ENCODE results near the gene SLCO2A1. TPM values are rescaled to one million over a fixed set of nuclear protein-coding genes. Genes with fewer than 3 reads are reported as not detected.

The SLCO2A1 gene
- total and polyA plus RNA-seq, 11 donors, result 2.8 to 28.4 (median 13.9) TPM

- 17 to 23% (median 19%) methylated on average over 22 to 37 of the region's 37 CpGs for WGBS, 4 donors
- H3K27ac ChIP-seq, result peak overlapping the region in 9 of 12 donors; percentile 9 to 78 (median 57)
- H3K27me3 ChIP-seq, result peaks cover 0 to 29% (median 0%) of the 10 kb centered on the region in 9 donors
- TF ChIP-seq, protein P1, sequence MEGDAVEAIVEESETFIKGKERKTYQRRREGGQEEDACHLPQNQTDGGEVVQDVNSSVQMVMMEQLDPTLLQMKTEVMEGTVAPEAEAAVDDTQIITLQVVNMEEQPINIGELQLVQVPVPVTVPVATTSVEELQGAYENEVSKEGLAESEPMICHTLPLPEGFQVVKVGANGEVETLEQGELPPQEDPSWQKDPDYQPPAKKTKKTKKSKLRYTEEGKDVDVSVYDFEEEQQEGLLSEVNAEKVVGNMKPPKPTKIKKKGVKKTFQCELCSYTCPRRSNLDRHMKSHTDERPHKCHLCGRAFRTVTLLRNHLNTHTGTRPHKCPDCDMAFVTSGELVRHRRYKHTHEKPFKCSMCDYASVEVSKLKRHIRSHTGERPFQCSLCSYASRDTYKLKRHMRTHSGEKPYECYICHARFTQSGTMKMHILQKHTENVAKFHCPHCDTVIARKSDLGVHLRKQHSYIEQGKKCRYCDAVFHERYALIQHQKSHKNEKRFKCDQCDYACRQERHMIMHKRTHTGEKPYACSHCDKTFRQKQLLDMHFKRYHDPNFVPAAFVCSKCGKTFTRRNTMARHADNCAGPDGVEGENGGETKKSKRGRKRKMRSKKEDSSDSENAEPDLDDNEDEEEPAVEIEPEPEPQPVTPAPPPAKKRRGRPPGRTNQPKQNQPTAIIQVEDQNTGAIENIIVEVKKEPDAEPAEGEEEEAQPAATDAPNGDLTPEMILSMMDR (IDR thresholded peaks at IDR 0.05), result no peak
- H3K4me1 ChIP-seq, result peaks cover 0 to 44% (median 17%) of the 10 kb centered on the region in 12 donors
- no peaks in the 10 kb centered on the region for H3K9me3 ChIP-seq
- no peak for ATAC-seq
- intact Hi-C loops (cut with DNase I), result loop anchor here in 4 of 10 donors (5.0 to 10.0 kb wide), 3 partner anchors 71 to 231 kb away; partner anchors contain the start of gene TOPBP1 (in 1 of the 4)
- no peaks in the 10 kb centered on the region for H3K36me3 ChIP-seq
- H3K4me3 ChIP-seq, result peak overlapping the region; percentile 60 to 85 (median 72)
- DNase-seq, result no peak
Observed at GRCh38 chr3:133896002-133896761, 133.5 kb downstream of the SLCO2A1 start.

GRCh38 chr3:133895208-133896001, 134.3 kb downstream of the SLCO2A1 start, which contains the start of gene RAB6B:
RAB6B (minus strand) TSS chr3:133895882; CDS start chr3:133895466, 416 bp downstream.
- Histone ChIP-seq H3K4me3 (peak within 1 kb of the TSS; percentile 60 to 85 (median 72)), H3K36me3 (no peaks in the 10 kb centered on the region), H3K4me1 (peaks cover 0 to 44% (median 17%) of the 10 kb centered on the region in 12 donors), H3K9me3 (no peaks in the 10 kb centered on the region), H3K27ac (peak within 1 kb of the TSS in 10 of 12 donors; percentile 9 to 78 (median 52)), H3K27me3 (peaks cover 0 to 29% (median 0%) of the 10 kb centered on the region in 9 donors)
- peak; percentile 40 to 86 (median 73) for ATAC-seq
- intact Hi-C loops (cut with DNase I), result loop anchor here in 5 of 10 donors (2.0 to 10.0 kb wide), 5 partner anchors 67 to 231 kb away; partner anchors contain the start of gene TOPBP1 (in 1 of the 5)
- DNase-seq, result peak; percentile 48 to 75 (median 54)
- peak in 1 of 2 donors; percentile 35 for TF ChIP-seq POLR2A (IDR thresholded peaks at IDR 0.05)
- TF ChIP-seq, protein P1 (IDR thresholded peaks at IDR 0.05), result no peak
- WGBS, 4 donors, result 0 to 1% (median 1%) methylated on average over 37 to 80 of the region's 80 CpGs

GRCh38 chr3:133894353-133895207, 135.1 kb downstream of the SLCO2A1 start:
- Histone ChIP-seq H3K9me3 (no peaks in the 10 kb centered on the region), H3K27ac (peak overlapping the region in 9 of 12 donors; percentile 4 to 78 (median 57)), H3K36me3 (no peaks in the 10 kb centered on the region), H3K27me3 (peaks cover 0 to 29% (median 0%) of the 10 kb centered on the region in 9 donors), H3K4me1 (peaks cover 0 to 44% (median 17%) of the 10 kb centered on the region in 12 donors), H3K4me3 (peak overlapping the region; percentile 60 to 85 (median 72))
- DNase-seq (no peak), ATAC-seq (peak in 2 of 4 donors; percentile 8 to 35)
- 13 to 18% (median 15%) methylated on average over 20 to 52 of the region's 52 CpGs for WGBS, 4 donors
- TF ChIP-seq, protein P1 (IDR thresholded peaks at IDR 0.05), result no peak
- no peak for TF ChIP-seq POLR2A (IDR thresholded peaks at IDR 0.05)
- intact Hi-C loops (cut with DNase I), result loop anchor here in 5 of 10 donors (2.0 to 10.0 kb wide), 6 partner anchors 42 to 230 kb away; partner anchors contain the start of gene TOPBP1 (in 1 of the 5)
